Fibroblast of pulmonary artery (primary cell): ENCODE data around the gene NPC1L1.
"Not testable (repeated sequence)": the region's sequence is repeated elsewhere in the genome, so short reads cannot be mapped to it uniquely, and the experiment has no call there.

Experiments used
- DNase-seq: peaks from one replicate; pipeline ENCODE4 v3.0.0-alpha.2; 2010; ENCODE audit warnings: low read depth
- H3K4me3 ChIP-seq: replicated peaks from 2 replicates; pipeline ENCODE4 v1.5.1; 2011; ENCODE audit warnings: low read depth, mild to moderate bottlenecking, control low read depth, low read length, moderate library complexity
- CTCF ChIP-seq: IDR thresholded peaks from 2 replicates; pipeline ENCODE4 v1.5.1; 2011; ENCODE audit warnings: mild to moderate bottlenecking, control low read depth, low read length, inconsistent platforms; ENCODE audit errors: missing control alignments

NPC1L1 gene

DNA sequence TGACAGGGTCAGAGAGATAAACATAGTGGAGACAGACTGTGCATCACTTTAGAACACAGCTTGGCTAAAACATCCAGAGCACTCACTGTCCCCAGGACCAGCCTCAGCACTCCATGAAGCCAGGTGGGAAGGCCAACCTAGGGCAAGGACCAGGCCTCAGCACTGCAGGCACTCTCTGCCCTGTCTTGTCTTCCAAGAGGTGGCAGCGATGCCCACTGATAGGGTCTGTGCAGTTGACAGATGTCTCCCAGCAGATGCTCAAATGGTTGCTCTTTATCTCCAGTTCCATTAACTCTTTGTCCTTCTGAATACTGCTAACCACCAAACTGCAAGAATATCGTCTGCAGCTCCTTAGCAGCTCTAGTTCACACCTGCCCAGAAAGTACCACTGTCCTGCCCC is 23.5 kb upstream of the NPC1L1 start:
- no peak for DNase-seq
- H3K4me3 ChIP-seq: no peak overlapping the region
- TF ChIP-seq CTCF: no peak

DNA sequence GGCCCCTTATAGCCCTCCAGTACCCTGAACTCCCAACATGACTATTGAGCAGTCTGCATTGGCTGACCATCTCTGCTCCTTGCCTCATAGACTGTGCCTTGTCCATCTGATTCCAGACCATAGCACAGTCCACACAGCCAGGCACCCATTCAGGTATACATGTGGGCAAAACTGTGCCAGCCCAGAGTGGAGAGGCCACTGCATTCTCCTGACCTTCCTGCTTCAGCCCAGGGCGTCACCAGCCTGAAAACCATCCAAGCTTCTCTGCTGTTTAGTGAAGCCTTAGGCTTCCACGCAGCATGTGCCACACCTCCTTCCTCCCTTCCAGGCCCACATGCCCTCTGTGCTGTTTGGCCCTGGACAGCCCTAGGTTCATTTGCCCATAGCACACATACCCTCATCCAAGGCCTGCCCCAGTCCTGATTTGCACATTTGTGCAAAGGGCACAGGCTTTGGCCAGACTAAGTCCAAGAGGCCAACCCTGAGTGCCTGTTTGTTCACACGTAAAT is 22.1 kb upstream of the NPC1L1 start:
- TF ChIP-seq CTCF: no peak
- no peak for DNase-seq
- no peak overlapping the region for H3K4me3 ChIP-seq

- H3K4me3 ChIP-seq, DNase-seq: not testable (repeated sequence)
Measured at GRCh38 chr7:44562622-44562962, 21.5 kb upstream of the NPC1L1 start.

DNA sequence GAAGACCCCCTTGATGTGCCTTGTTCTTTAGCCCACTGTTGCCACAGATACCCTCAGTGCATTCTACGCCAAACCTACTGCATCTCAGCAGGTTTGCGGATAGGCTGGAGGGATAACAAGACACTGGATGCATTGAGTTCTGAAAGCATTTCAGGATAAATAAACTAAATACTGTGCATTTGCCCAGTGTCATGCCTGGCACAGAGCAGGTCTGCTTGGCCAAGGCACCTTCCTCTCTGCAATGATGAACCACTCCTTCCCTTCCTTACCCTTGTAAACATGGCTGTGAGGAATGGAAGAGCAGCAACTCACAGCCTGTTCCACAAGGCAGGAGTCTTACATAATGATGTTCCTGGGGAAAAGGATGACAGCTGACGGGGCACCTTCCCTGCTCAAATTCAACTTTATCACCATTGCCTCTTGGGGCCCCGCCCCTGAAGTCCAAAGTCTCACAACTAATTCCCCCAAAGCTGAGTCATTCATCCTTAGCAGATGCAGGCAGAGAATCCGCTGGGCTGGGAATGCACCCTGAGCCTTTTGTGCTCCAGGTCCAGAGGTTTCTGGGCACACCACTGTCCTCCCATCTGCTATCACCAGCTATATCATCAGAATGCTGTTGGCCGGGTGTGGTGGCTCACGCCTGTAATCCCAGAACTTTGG is 21.0 kb upstream of the NPC1L1 start:
- H3K4me3 ChIP-seq: no peak overlapping the region
- DNase-seq: peak; percentile 52
- TF ChIP-seq CTCF: no peak

DNA sequence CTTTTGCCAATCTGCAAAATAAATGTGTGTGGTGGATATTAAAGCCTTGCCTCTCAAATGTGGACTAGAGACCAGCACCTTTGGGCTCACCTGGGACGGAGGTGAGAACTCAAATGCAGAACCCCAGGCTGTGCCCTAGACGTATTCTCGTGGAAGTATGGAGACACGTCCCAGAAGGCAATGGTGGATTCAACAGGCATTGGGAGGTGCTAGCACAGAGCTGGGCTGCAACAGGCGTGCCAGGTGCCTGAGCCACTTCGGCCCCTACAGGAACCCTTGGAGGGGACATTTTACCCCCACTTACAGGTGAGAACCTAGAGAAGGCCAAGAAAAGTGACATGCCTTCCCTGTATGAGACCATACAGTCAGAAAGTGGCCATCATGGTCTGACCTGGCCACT is 20.4 kb upstream of the NPC1L1 start:
- H3K4me3 ChIP-seq: no peak overlapping the region
- DNase-seq: no peak
- no peak for TF ChIP-seq CTCF

DNA sequence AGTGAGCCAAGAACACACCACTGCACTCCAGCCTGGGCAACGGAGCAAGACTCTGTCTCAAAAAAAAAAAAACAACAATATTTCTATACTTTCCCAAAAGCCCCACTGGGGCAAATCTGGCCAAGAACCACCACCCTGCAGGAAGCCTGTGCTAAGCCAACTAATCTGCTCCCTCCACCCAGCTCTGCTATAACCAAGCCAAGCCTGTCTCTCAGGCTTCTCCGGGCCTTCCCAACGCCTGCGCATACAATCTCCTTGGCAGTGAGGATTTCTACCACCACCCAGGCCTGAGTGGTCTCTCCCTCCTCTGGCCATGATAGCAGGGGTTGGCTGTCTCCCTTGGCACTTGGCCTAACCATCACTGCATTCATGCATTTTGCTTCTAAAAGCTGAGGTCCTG is 18.4 kb upstream of the NPC1L1 start:
- no peak for DNase-seq
- no peak for TF ChIP-seq CTCF
- no peak overlapping the region for H3K4me3 ChIP-seq

DNA sequence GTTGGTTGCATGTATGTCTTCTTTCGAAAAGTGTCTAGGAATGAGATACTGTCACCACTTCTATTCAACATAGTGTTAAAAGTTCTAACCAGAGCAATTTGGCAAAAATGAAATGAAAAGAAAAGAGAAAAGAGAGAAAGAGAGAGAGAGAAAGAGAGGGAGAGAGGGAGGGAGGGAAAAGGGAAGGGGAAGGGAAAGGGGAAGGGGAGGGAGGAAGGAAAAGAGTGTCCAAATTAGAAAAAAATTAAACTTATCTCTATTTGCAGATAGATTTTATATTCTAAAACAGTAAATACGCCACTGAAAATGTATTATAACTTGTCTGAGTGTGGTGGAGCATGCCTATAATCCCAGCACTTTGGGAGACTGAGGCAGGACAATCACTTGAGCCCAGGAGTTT is 16.4 kb upstream of the NPC1L1 start:
- no peak for TF ChIP-seq CTCF
- no peak for DNase-seq
- no peak overlapping the region for H3K4me3 ChIP-seq
